Activated CD4-positive, alpha-beta memory T cell treated with anti-CD3 and anti-CD28 coated beads, Interleukin-2, amount 10 ng/mL, durations not matched to agents 7 days and 5 days (primary cell): Measurements from ENCODE around the gene GRIN2B. TPM values are rescaled to one million over a fixed set of nuclear protein-coding genes. Genes with fewer than 3 reads are reported as not detected.

ENCODE experiments used
- CTCF ChIA-PET: fragments of 350-600 bp; sonication (Branson Sonifier 250); formaldehyde crosslinking; loops from one replicate; lab custom pipeline; 2021; ENCODE audit warnings: antibody characterized with exemption, inconsistent platforms; lab: Charles Lee
- POLR2A ChIA-PET: fragments of 350-600 bp; sonication (Branson Sonifier 250); formaldehyde crosslinking; loops from one replicate; lab custom pipeline; 2021; ENCODE audit warnings: antibody characterized with exemption; lab: Charles Lee
- DNase-seq: peaks from one replicate; pipeline ENCODE4 v3.0.0-alpha.2; 2020
- H3K27ac Mint-ChIP-seq: one replicate; pipeline ENCODE4 v1.8.0; 2021; ENCODE audit warnings: mild to moderate bottlenecking, mixed read lengths
- H3K27me3 Mint-ChIP-seq: one replicate; pipeline ENCODE4 v1.8.0; 2021; ENCODE audit warnings: mixed read lengths
- H3K36me3 Mint-ChIP-seq: one replicate; pipeline ENCODE4 v1.8.0; 2021; ENCODE audit warnings: low read depth, mixed read lengths
- H3K4me1 Mint-ChIP-seq: one replicate; pipeline ENCODE4 v1.8.0; 2021; ENCODE audit warnings: mixed read lengths
- H3K4me3 Mint-ChIP-seq: one replicate; pipeline ENCODE4 v1.8.0; 2021; ENCODE audit warnings: mild to moderate bottlenecking, mixed read lengths
- H3K9me3 Mint-ChIP-seq: one replicate; pipeline ENCODE4 v1.8.0; 2021; ENCODE audit warnings: mixed read lengths
- total RNA-seq, 2 experiments: library from RNA; stranded (reverse); gene quantifications; one replicate each; pipeline ENCODE4 v1.2.3, GENCODE V29; 2021

The GRIN2B gene
- not detected for total RNA-seq

GRCh38 chr12:13981296-13981962 is at the start of gene GRIN2B:
Gene GRIN2B, minus strand, starts transcription at chr12:13981602. Its CDS starts 115,394 bp downstream, at chr12:13866208.
- DNase-seq: no peak
- H3K27me3 Mint-ChIP-seq: peaks cover 48% of the 10 kb centered on the region
- H3K4me1 Mint-ChIP-seq: peaks cover 8% of the 10 kb centered on the region
- H3K27ac Mint-ChIP-seq: no peak within 1 kb of the TSS
- ChIA-PET POLR2A (no interaction called here), CTCF (interaction anchor here (0.9 kb wide), 1 partner anchor 15 kb away, joined by 3 read pairs; no protein-coding TSS in a partner anchor)
- H3K36me3 Mint-ChIP-seq: peaks cover 4% of the 10 kb centered on the region
- no peaks in the 10 kb centered on the region for H3K9me3 Mint-ChIP-seq
- H3K4me3 Mint-ChIP-seq: no peak within 1 kb of the TSS

- no peaks in the 10 kb centered on the region for H3K9me3 Mint-ChIP-seq
- H3K27ac Mint-ChIP-seq: no peak overlapping the region
- no peak for DNase-seq
- POLR2A ChIA-PET: no interaction called here
- H3K27me3 Mint-ChIP-seq: no peaks in the 10 kb centered on the region
- no peak overlapping the region for H3K4me3 Mint-ChIP-seq
- no peaks in the 10 kb centered on the region for H3K4me1 Mint-ChIP-seq
- CTCF ChIA-PET: no interaction called here
- H3K36me3 Mint-ChIP-seq: no peaks in the 10 kb centered on the region
Observed at GRCh38 chr12:14026537-14026936, 45.1 kb upstream of the GRIN2B start.

- CTCF ChIA-PET: interaction anchor here (0.7 kb wide), 1 partner anchor 9 kb away, joined by 5 read pairs; no protein-coding TSS in a partner anchor
Observed at GRCh38 chr12:14024591-14024990, 43.2 kb upstream of the GRIN2B start.

GRCh38 chr12:14018080-14018479 is 36.7 kb upstream of the GRIN2B start:
- H3K27ac Mint-ChIP-seq: no peak overlapping the region
- no peaks in the 10 kb centered on the region for H3K9me3 Mint-ChIP-seq
- no peaks in the 10 kb centered on the region for H3K4me1 Mint-ChIP-seq
- CTCF ChIA-PET: no interaction called here
- H3K27me3 Mint-ChIP-seq: no peaks in the 10 kb centered on the region
- DNase-seq: no peak
- H3K4me3 Mint-ChIP-seq: no peak overlapping the region
- no peaks in the 10 kb centered on the region for H3K36me3 Mint-ChIP-seq
- POLR2A ChIA-PET: no interaction called here

More at GRCh38 chr12:14024591-14024990, 43.2 kb upstream of the GRIN2B start:
- Mint-ChIP-seq H3K36me3 (no peaks in the 10 kb centered on the region), H3K9me3 (no peaks in the 10 kb centered on the region), H3K27me3 (no peaks in the 10 kb centered on the region), H3K4me1 (no peaks in the 10 kb centered on the region), H3K27ac (no peak overlapping the region), H3K4me3 (no peak overlapping the region)
- no peak for DNase-seq
- POLR2A ChIA-PET: no interaction called here

GRCh38 chr12:14010989-14011388 is 29.6 kb upstream of the GRIN2B start:
- POLR2A ChIA-PET: no interaction called here
- H3K4me1 Mint-ChIP-seq: no peaks in the 10 kb centered on the region
- no peak overlapping the region for H3K27ac Mint-ChIP-seq

GRCh38 chr12:14007639-14008038 is 26.2 kb upstream of the GRIN2B start:
- H3K36me3 Mint-ChIP-seq: no peaks in the 10 kb centered on the region
- H3K9me3 Mint-ChIP-seq: no peaks in the 10 kb centered on the region
- no peaks in the 10 kb centered on the region for H3K27me3 Mint-ChIP-seq
- no peak overlapping the region for H3K27ac Mint-ChIP-seq
- no peak overlapping the region for H3K4me3 Mint-ChIP-seq
- POLR2A ChIA-PET: no interaction called here
- no peaks in the 10 kb centered on the region for H3K4me1 Mint-ChIP-seq
- no peak for DNase-seq
- CTCF ChIA-PET: no interaction called here

More at GRCh38 chr12:14010989-14011388, 29.6 kb upstream of the GRIN2B start:
- H3K36me3 Mint-ChIP-seq: no peaks in the 10 kb centered on the region
- H3K27me3 Mint-ChIP-seq: no peaks in the 10 kb centered on the region
- H3K4me3 Mint-ChIP-seq: no peak overlapping the region
- CTCF ChIA-PET: no interaction called here
- no peak for DNase-seq
- H3K9me3 Mint-ChIP-seq: no peaks in the 10 kb centered on the region

GRCh38 chr12:13992585-13992984 is 11.2 kb upstream of the GRIN2B start:
- H3K27me3 Mint-ChIP-seq: no peaks in the 10 kb centered on the region
- ChIA-PET POLR2A (no interaction called here), CTCF (no interaction called here)
- DNase-seq: no peak
- H3K27ac Mint-ChIP-seq: no peak overlapping the region
- H3K36me3 Mint-ChIP-seq: no peaks in the 10 kb centered on the region
- H3K9me3 Mint-ChIP-seq: no peaks in the 10 kb centered on the region
- H3K4me1 Mint-ChIP-seq: no peaks in the 10 kb centered on the region
- no peak overlapping the region for H3K4me3 Mint-ChIP-seq

GRCh38 chr12:13992106-13992505 is 10.7 kb upstream of the GRIN2B start:
- CTCF ChIA-PET: no interaction called here
- no peak for DNase-seq
- Mint-ChIP-seq H3K27me3 (no peaks in the 10 kb centered on the region), H3K4me1 (no peaks in the 10 kb centered on the region), H3K36me3 (no peaks in the 10 kb centered on the region), H3K27ac (no peak overlapping the region), H3K9me3 (no peaks in the 10 kb centered on the region), H3K4me3 (no peak overlapping the region)
- POLR2A ChIA-PET: no interaction called here

- CTCF ChIA-PET: no interaction called here
- peaks cover 4% of the 10 kb centered on the region for H3K4me1 Mint-ChIP-seq
- H3K27ac Mint-ChIP-seq: no peak overlapping the region
- H3K27me3 Mint-ChIP-seq: peaks cover 29% of the 10 kb centered on the region
- H3K9me3 Mint-ChIP-seq: no peaks in the 10 kb centered on the region
- DNase-seq: no peak
- no peak overlapping the region for H3K4me3 Mint-ChIP-seq
- POLR2A ChIA-PET: no interaction called here
- H3K36me3 Mint-ChIP-seq: no peaks in the 10 kb centered on the region
Observed at GRCh38 chr12:13986031-13986430, 4.6 kb upstream of the GRIN2B start.

- Mint-ChIP-seq H3K4me3 (no peak overlapping the region), H3K36me3 (peaks cover 4% of the 10 kb centered on the region), H3K27me3 (peaks cover 48% of the 10 kb centered on the region), H3K9me3 (no peaks in the 10 kb centered on the region), H3K27ac (no peak overlapping the region), H3K4me1 (peaks cover 8% of the 10 kb centered on the region)
- no peak for DNase-seq
- POLR2A ChIA-PET: no interaction called here
- CTCF ChIA-PET: interaction anchor here (0.9 kb wide), 1 partner anchor 15 kb away, joined by 3 read pairs; no protein-coding TSS in a partner anchor
Observed at GRCh38 chr12:13981990-13982389, 588 bp upstream of the GRIN2B start.

GRCh38 chr12:13980538-13981295 is 685 bp downstream of the GRIN2B start:
- peaks cover 8% of the 10 kb centered on the region for H3K4me1 Mint-ChIP-seq
- H3K27ac Mint-ChIP-seq: no peak overlapping the region
- ChIA-PET POLR2A (no interaction called here), CTCF (no interaction called here)
- peaks cover 48% of the 10 kb centered on the region for H3K27me3 Mint-ChIP-seq
- H3K9me3 Mint-ChIP-seq: no peaks in the 10 kb centered on the region
- no peak overlapping the region for H3K4me3 Mint-ChIP-seq
- DNase-seq: no peak
- H3K36me3 Mint-ChIP-seq: peaks cover 4% of the 10 kb centered on the region

- ChIA-PET CTCF (no interaction called here), POLR2A (no interaction called here)
- peaks cover 8% of the 10 kb centered on the region for H3K4me1 Mint-ChIP-seq
- H3K4me3 Mint-ChIP-seq: no peak overlapping the region
- peaks cover 48% of the 10 kb centered on the region for H3K27me3 Mint-ChIP-seq
- DNase-seq: no peak
- H3K27ac Mint-ChIP-seq: no peak overlapping the region
- peaks cover 4% of the 10 kb centered on the region for H3K36me3 Mint-ChIP-seq
- H3K9me3 Mint-ChIP-seq: no peaks in the 10 kb centered on the region
Observed at GRCh38 chr12:13979772-13980378, 1.5 kb downstream of the GRIN2B start.

GRCh38 chr12:13978876-13979275 is 2.5 kb downstream of the GRIN2B start:
- DNase-seq: no peak
- Mint-ChIP-seq H3K4me1 (peaks cover 8% of the 10 kb centered on the region), H3K4me3 (no peak overlapping the region), H3K27ac (no peak overlapping the region), H3K36me3 (peaks cover 4% of the 10 kb centered on the region), H3K9me3 (no peaks in the 10 kb centered on the region), H3K27me3 (peaks cover 44% of the 10 kb centered on the region)
- ChIA-PET CTCF (interaction anchor here (0.9 kb wide), 1 partner anchor 10 kb away, joined by 3 read pairs; no protein-coding TSS in a partner anchor), POLR2A (no interaction called here)
